HG03039 (cell line): ENCODE data around the gene ARSK.

Experiments used
- ATAC-seq: cut with Tn5 transposase; IDR thresholded peaks from one replicate; pipeline ENCODE4 v1.9.1; 2021; ENCODE audit warnings: mild to moderate bottlenecking, moderate library complexity; ENCODE audit not compliant: unreplicated experiment

ARSK gene

DNA sequence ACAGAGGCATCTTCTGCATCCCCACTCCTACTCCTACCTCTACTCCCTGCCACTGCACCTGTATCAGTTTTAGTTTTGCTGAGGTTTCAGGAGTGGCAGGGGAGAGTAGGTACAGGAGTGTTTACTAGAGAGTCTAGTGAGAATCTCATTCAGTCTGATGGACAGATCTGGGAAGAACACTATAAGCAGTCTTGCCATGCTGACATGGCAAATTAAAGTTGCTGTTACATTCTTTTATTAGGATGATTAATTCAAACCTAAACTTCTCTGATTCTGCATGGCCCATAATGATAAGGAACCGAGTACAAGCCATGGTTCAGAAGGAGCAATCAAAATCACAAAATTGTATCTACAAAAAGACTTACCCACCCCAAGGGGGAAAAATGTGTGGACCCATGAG is 7.4 kb downstream of the ARSK start:
- ATAC-seq, result no peak

GRCh38 chr5:95563367-95563766 is 8.5 kb downstream of the ARSK start:
- no peak for ATAC-seq

GRCh38 chr5:95564450-95564849 is 9.5 kb downstream of the ARSK start:
- no peak for ATAC-seq

DNA sequence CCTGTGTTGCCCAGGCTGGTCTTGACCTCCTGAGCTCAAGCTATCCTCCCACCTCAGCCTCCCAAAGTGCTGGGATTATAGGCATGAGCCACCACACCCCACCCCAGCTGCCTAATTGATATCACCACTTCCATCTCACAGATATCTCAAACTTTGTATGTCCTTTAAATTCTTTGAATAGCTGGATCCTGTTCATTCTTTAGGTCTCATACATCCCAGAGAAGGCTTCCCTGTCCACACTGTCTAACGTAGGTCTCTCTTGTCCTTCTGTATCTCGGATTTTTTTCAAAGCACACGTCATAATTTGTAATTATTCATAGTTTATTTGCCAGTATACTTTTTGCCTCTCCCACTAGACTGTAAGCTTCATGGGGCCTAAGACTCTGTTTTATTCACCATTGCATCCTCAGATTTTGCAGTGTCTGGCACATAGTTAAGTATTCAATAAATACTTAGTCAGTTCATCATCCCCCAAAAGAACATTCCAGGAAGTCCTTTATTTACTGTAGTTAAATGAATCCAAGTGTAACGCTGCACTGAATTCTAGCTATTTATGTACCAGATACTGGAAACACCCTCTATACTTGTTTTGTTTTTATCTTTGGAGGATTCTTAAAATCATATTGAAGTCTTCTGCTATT is 10.5 kb downstream of the ARSK start:
- ATAC-seq, result no peak

- ATAC-seq, result no peak
Measured at GRCh38 chr5:95572016-95572415, 17.1 kb downstream of the ARSK start.

DNA sequence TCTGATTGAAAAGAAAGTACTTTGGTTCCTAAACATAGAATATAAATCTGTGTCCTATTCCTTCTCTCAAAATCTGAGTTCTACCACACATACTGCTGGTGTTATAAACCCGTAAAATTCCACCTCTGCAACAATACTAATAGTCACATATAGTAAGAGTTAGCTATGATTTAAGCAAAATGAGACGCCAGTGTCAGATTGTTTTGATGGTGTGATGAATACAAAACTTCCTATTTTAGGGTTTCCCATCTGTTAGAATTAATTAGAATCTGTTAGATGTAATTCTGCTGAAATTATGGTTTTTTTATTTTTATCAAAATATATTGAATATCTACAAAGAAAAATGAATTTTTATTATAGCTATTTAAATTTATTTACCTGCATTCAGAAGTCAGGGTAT is 26.7 kb downstream of the ARSK start:
- no peak for ATAC-seq

GRCh38 chr5:95583992-95584391 is 29.1 kb downstream of the ARSK start:
- ATAC-seq, result no peak

GRCh38 chr5:95590880-95591279 is 36.0 kb downstream of the ARSK start:
- no peak for ATAC-seq

DNA sequence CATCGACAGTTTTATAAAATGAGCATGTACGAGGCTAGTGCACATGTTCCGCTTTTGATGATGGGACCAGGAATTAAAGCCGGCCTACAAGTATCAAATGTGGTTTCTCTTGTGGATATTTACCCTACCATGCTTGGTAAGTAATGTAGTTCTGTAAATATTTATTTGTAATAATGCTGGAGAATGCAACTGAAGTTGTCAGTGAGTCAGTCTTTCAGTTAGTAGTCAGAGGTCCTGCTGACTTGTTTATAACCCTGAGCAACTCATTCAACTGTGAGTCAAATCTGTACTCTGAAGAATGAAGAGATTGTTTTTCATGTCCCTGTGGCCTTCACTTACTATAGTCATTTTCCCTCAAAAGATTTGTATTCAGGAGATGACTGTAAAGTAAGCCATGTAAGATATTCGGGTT is 36.6 kb downstream of the ARSK start:
- ATAC-seq, result peak; percentile 92

- no peak for ATAC-seq
Measured at GRCh38 chr5:95595289-95595931, 40.5 kb downstream of the ARSK start.

DNA sequence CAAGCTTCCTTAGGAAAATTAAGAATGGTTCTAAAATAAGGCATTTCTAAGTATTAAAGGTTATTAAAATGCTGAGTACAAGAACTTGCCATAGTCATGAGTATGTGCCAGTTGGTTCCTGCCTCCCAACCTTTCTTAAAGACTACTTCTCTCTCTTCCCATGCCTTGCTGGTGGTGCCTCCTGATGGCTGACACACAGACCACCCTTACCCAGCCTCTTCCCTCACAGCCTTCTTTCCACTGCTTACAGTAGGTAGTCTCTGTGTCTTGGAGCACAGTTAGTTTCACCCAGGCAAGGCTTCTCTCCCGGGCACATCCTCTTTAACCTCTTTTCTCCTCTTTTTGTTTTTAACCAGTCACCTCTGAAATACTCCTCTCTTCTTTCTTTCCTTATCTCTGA is 44.4 kb downstream of the ARSK start:
- no peak for ATAC-seq

GRCh38 chr5:95600557-95600956 is 45.7 kb downstream of the ARSK start:
- no peak for ATAC-seq

- no peak for ATAC-seq
Measured at GRCh38 chr5:95605786-95606185, 50.9 kb downstream of the ARSK start.

DNA sequence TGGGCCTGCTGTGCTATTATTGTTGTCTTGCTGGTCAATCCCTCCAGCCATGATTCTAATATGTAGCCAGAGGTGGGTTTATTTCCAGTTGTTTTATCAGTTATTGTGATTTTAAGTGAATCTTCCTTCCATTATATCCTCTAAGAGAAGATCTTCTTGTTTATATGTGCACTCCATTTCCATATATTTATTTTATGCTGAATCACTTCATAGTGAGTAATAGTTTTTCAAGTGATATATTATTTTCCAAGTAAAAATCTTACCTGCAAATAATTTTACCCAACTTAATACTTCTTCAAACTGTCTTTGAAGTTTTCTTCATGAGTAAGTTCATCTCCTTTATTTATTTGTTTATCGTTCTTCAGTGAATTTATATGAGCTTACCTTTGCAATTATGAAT is 51.5 kb downstream of the ARSK start:
- ATAC-seq, result no peak

DNA sequence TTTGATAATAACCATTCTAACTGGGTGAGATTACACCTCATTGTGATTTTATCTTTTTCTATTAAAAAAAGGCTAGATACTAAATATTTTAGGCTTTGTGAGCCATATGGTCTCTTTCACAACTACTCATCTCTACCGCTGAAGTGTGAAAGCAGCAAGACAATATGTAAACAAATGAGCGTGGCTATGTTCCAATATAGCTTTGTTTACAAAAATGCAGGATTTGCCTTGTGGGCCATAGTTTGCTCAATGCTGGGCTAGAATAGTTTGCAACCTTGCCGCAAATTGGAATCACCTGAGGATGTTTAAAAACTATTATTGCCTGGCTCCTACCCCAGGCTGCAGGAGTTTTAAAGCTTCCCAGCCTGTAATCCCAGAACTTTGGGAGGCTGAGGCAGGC is 54.8 kb downstream of the ARSK start:
- no peak for ATAC-seq

DNA sequence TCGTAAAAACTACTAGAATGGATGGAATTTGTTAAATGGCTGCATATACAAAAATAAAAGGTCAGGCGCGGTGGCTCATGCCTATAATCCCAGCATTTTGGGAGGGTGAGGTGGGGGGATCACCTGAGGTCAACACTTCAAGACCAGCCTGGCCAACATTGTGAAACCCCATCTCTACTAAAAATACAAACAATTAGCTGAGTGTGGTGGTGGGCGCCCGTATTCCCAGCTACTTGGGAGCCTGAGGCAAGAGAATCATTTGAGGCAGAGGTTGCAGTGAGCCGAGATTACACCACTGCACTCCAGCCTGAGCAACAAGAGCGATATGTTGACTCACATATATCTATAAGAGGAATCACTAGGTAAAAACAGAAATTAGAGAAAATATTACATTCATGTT is 55.6 kb downstream of the ARSK start:
- ATAC-seq, result no peak

- ATAC-seq, result no peak
Measured at GRCh38 chr5:95611396-95611795, 56.5 kb downstream of the ARSK start.

DNA sequence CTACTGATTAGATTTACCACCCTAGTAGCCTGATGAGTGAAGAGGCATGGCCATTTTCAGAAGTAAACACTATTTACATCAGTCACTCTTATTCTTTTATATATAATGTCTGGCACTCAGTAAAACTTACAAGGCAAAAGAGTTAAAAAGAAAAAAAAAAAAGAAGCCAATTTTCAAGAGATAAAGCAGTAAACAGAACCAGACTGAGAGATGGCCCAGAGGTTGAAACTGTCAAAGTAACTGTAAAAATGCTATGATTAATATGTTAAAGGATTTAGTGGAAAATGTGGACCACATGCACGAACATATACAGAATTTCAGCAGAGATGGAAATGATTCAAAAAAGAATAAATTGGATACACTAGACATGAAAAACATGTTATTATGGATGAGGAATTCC is 58.6 kb downstream of the ARSK start:
- no peak for ATAC-seq

GRCh38 chr5:95615164-95615467 is 60.2 kb downstream of the ARSK start:
- peak; percentile 37 for ATAC-seq

GRCh38 chr5:95617057-95617456 is 62.2 kb downstream of the ARSK start:
- ATAC-seq, result no peak

GRCh38 chr5:95619096-95619495 is 64.2 kb downstream of the ARSK start:
- no peak for ATAC-seq

DNA sequence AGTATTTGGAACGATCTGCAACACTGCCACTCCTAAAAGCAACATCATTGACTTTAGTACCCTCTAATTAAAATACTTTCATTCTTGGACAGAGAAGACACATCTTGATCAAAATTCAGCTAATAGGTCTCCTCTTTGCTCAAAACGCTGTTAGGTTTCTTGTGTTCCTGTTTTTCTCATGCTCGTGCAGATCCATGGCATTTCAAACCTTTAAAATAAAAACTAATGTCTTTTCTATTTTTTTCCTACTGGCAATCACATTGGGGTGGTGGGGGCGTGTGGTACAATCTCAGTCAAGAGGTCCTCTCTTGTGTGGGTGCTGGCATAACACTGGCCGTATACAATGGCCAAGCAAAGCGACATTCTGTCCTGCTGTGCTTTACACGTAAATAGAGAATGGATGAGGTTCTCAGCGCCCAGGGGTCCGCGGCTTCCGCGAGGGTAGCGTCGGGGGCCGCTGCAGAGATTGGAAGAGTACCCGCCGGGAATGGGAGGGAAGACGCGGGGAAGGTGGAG is 64.7 kb downstream of the ARSK start:
- no peak for ATAC-seq
